Karpas-422 (cell line): Measurements from ENCODE around the gene CFAP73. TPM values are rescaled to one million over a fixed set of nuclear protein-coding genes. Genes with fewer than 3 reads are reported as not detected.
A peak's percentile ranks its signal among the peaks of the same experiment; 100 is the strongest.

Experiments
- DNase-seq: peaks from one replicate; pipeline ENCODE4 v3.0.0-alpha.2; 2015
- H2AFZ ChIP-seq: fragments of 200-600 bp; sonication (generic); 2 replicates; pipeline ENCODE4 v1.6.1; 2014; ENCODE audit warnings: antibody characterized with exemption, low read length, mixed read lengths
- H3K27ac ChIP-seq: fragments of 200-600 bp; sonication (generic); 2 replicates; pipeline ENCODE4 v1.5.1; 2014; ENCODE audit warnings: mild to moderate bottlenecking, low read length, moderate library complexity
- H3K27me3 ChIP-seq: fragments of 200-600 bp; sonication (generic); 2 replicates; pipeline ENCODE4 v1.6.1; 2014; ENCODE audit warnings: low read length, mixed read lengths
- H3K36me3 ChIP-seq: fragments of 200-600 bp; sonication (generic); 2 replicates; pipeline ENCODE4 v1.6.1; 2014; ENCODE audit warnings: low read length, mixed read lengths; ENCODE audit not compliant: insufficient read depth
- H3K4me1 ChIP-seq: fragments of 200-600 bp; sonication (generic); 2 replicates; pipeline ENCODE4 v1.6.1; 2014; ENCODE audit warnings: mild to moderate bottlenecking, low read length, mixed read lengths
- H3K4me2 ChIP-seq: fragments of 200-600 bp; sonication (generic); 2 replicates; pipeline ENCODE4 v1.6.1; 2014; ENCODE audit warnings: low read length, low read depth, mild to moderate bottlenecking; ENCODE audit not compliant: poor library complexity, severe bottlenecking
- H3K4me3 ChIP-seq: fragments of 200-600 bp; sonication (generic); 2 replicates; pipeline ENCODE4 v1.5.1; 2014; ENCODE audit warnings: mild to moderate bottlenecking, antibody characterized with exemption, low read length, mixed read lengths
- H3K79me2 ChIP-seq: fragments of 200-600 bp; sonication (generic); 2 replicates; pipeline ENCODE4 v1.6.1; 2014; ENCODE audit warnings: mild to moderate bottlenecking, low read length, mixed read lengths
- H3K9ac ChIP-seq: fragments of 200-600 bp; sonication (generic); 2 replicates; pipeline ENCODE4 v1.6.0; 2014; ENCODE audit warnings: low read length
- H3K9me2 ChIP-seq: fragments of 200-600 bp; sonication (generic), shearing (Covaris generic); replicated peaks from 2 replicates; pipeline ENCODE4 v1.6.0; 2014; ENCODE audit warnings: mild to moderate bottlenecking, low read length, moderate library complexity; ENCODE audit not compliant: insufficient read depth
- H3K9me3 ChIP-seq: fragments of 300-700, 200-600 bp; sonication (generic); 2 replicates; pipeline ENCODE4 v1.6.1; 2014; ENCODE audit warnings: low read length, mixed read lengths
- H4K20me1 ChIP-seq: fragments of 200-600 bp; sonication (generic); 2 replicates; pipeline ENCODE4 v1.6.1; 2014; ENCODE audit warnings: mild to moderate bottlenecking, antibody characterized with exemption, low read length, low read depth; ENCODE audit not compliant: insufficient read depth
- total RNA-seq: library from RNA; depleted of rRNA; stranded (reverse); fragments of >200 nt; shearing (Covaris generic); gene quantifications from 2 replicates; pipeline ENCODE4 v1.2.3, GENCODE V29; 2014; ENCODE audit warnings: low replicate concordance

The CFAP73 gene
- total RNA-seq, 1 experiment from 2014 or later = not detected

GRCh38 chr12:113134521-113134951, 15.0 kb upstream of the CFAP73 start:
- H3K9me2 ChIP-seq = no peaks in the 10 kb centered on the region
- no peaks in the 10 kb centered on the region for H3K27me3 ChIP-seq
- no peak overlapping the region for H2AFZ ChIP-seq
- H4K20me1 ChIP-seq = no peaks in the 10 kb centered on the region
- no peaks in the 10 kb centered on the region for H3K36me3 ChIP-seq
- no peak overlapping the region for H3K27ac ChIP-seq
- peak overlapping the region; percentile 80 for H3K4me2 ChIP-seq
- peaks cover 56% of the 10 kb centered on the region for H3K4me1 ChIP-seq
- H3K4me3 ChIP-seq = peak overlapping the region; percentile 62; the same call in 1 of the 2 replicates
- no peaks in the 10 kb centered on the region for H3K79me2 ChIP-seq
- H3K9me3 ChIP-seq = no peaks in the 10 kb centered on the region
- DNase-seq = no peak
- peak overlapping the region; percentile 63 for H3K9ac ChIP-seq

DNA sequence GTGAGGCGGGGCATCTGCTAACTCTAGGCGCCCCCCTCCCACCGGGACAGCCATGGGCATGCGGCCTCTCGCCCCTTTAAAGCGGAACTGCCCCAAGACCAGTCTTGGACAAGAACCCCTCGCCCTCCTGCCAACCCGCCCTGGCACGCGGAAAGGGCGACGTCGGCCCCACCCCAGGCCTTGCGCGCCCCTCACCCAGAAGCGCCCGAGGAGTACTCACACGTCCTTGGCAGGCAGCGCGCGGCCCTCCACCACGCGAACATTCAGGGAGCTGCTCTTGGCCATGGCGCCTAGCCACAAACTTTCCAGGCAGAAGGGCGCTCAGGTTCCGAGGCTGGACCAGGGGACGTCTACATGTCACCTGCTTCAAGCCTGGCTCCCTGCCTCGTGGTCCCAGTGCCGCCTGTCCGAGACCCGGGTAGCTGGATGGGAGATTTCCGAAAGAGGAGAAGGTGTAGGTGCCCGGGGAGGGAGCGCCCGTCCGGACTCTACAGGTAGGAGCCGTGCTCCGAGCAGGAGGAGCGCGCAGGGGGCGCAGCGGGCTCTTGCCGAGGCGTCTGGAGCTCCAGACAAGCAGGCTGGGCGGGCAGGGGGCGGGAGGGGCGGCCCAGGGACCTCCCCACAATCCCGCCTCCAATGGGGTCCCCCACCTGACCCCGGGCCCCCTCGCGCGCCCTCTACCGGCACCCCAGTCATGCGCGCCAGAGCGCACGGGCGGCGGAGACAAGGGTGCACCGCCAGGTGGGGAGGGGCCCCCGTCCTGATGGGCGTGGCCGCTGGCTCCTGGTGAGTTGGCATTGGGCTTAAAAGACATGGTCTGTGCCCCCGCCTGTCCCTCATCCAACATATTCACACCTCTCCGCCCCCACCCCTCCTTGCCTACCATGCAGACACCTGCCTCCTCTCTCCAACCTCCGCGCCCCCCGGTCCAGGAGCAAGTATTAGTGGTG, 14.1 kb upstream of the CFAP73 start, which contains the start of gene RASAL1:
Gene RASAL1 (minus strand): TSS at position 584 of the 950 bp plus-strand sequence. CDS start 299 bp downstream, at position 285.
- H3K79me2 ChIP-seq = no peaks in the 10 kb centered on the region
- peaks cover 47% of the 10 kb centered on the region for H3K4me1 ChIP-seq
- no peaks in the 10 kb centered on the region for H3K27me3 ChIP-seq
- peak; percentile 96 for DNase-seq
- H4K20me1 ChIP-seq = no peaks in the 10 kb centered on the region
- H3K9me2 ChIP-seq = no peaks in the 10 kb centered on the region
- H3K27ac ChIP-seq = no peak within 1 kb of the TSS
- no peaks in the 10 kb centered on the region for H3K9me3 ChIP-seq
- H3K36me3 ChIP-seq = no peaks in the 10 kb centered on the region
- H3K4me3 ChIP-seq = peak within 1 kb of the TSS; percentile 62
- H2AFZ ChIP-seq = peak within 1 kb of the TSS; percentile 90; the same call in 1 of the 2 replicates
- H3K4me2 ChIP-seq = peak within 1 kb of the TSS; percentile 80
- H3K9ac ChIP-seq = peak within 1 kb of the TSS; percentile 63

DNA sequence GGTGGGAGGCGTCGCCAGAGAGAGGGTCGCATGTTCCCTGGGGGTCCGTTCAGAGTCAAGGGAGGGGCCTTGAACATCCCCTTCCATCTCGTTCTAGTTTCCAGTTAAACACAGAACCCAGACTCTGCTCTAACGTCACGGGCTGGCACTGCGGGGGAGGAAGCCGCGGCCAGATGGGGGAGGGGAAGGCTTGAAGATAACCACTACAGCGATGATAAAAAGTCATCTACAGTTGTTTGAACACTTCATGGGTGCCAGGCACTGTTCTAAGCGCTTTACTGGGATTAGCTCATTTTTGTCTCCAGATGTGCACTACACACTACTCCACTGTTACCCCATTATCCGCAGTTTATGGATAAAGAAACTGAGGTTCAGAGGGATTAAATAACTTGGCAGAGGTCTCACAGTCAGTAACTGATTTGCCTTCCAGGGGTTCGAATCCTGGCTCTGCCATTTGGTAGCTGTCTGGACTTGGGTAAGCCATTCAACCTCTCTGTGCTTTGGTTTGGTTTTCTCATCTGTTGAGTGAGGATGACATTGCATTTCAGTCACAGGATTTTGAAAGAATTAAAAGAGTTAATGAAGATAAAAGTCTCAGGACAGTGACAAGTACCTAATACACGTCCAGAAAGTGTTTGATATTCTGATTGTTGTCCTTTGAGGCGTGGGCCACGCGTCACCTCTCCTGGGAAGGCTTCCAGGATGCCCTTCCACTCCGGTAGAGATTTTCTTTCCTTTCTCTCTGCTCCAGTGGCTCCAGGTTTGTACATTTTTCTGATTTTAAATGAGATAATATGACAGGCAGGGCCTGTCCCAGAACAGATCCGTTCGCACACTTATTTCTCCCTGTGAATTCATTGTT, 13.2 kb upstream of the CFAP73 start:
- Histone ChIP-seq H3K36me3 (no peaks in the 10 kb centered on the region), H3K9ac (peak overlapping the region; percentile 41; the same call in 1 of the 2 replicates), H4K20me1 (no peaks in the 10 kb centered on the region), H2AFZ (peak overlapping the region; percentile 90; the same call in 1 of the 2 replicates), H3K4me2 (peak overlapping the region; percentile 80), H3K9me3 (no peaks in the 10 kb centered on the region), H3K4me1 (peaks cover 38% of the 10 kb centered on the region), H3K9me2 (no peaks in the 10 kb centered on the region), H3K79me2 (no peaks in the 10 kb centered on the region), H3K4me3 (peak overlapping the region; percentile 62), H3K27ac (no peak overlapping the region), H3K27me3 (no peaks in the 10 kb centered on the region)
- peak; percentile 72 for DNase-seq

DNA sequence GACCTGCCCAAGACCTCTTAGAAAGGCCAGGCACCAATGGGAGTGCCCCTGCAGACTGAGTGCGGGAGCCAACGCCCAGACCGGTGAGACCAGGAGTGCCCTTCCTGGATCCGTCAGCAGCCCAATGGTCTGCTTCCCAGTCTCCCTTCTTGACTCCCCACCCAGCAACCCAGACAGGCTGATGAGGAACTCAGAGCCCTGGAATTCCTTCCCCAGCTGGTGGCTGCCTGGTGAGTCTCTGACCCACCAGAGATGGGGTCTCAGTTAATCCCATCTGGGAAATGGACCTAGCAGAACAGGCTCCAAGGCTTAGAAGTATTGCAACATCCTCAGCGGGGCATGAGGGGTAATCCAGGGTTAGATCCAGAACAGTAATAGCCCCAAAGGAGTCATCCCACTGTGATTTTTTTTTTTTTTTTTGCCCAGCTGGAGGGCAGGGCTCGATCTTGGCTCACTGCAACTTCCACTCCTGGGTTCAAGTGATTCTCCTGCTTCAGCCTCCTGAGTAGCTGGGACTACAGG, 12.5 kb upstream of the CFAP73 start:
- peaks cover 38% of the 10 kb centered on the region for H3K4me1 ChIP-seq
- no peak overlapping the region for H3K4me2 ChIP-seq
- no peak overlapping the region for H3K9ac ChIP-seq
- H4K20me1 ChIP-seq = no peaks in the 10 kb centered on the region
- H3K27me3 ChIP-seq = no peaks in the 10 kb centered on the region
- no peak for DNase-seq
- no peaks in the 10 kb centered on the region for H3K9me3 ChIP-seq
- H3K4me3 ChIP-seq = no peak overlapping the region
- no peaks in the 10 kb centered on the region for H3K36me3 ChIP-seq
- H3K27ac ChIP-seq = no peak overlapping the region
- H3K9me2 ChIP-seq = no peaks in the 10 kb centered on the region
- H2AFZ ChIP-seq = no peak overlapping the region
- H3K79me2 ChIP-seq = no peaks in the 10 kb centered on the region

DNA sequence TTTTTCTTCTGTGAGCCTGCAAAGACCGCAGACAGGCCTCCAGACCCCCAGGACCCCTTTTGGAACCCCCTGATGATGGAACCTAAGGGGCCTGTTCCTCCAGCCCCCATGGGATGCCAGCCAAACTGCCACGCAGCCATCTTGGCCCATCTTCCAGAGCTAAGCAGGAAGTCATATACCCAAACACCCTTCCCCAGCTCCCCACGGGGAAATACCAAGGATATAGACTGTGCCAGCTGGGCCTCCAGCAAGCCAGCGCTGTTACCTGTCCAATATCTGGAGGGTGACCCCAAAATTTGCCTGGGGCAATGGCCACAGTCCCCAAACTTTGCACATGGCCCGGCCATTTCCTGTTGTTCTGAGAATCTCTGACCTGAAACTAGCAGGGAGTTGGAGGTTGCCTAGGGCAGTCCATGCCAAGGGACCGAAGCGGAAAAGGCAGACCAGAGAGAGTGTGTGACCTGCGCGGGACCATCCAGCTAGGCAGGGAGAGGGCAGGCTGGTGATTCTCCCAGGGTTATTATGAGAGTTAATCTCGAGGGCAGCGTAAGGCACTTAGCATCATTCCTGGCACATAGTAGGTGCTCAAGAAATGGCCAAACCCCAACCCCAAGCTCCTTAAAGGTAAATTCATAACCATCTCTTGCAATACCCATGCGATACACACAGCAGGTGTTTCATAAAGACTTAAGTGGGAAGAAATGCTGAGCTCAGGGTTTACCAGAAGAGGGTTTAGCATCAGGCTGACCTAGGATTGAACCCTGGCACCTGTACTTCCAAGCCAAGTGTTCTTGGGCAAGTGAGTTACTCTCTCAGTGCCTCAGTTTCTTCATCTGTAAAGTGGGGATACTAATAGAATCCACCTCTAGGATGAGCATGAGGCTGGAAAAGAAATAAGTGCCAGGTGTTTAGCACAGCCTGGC, 11.4 kb upstream of the CFAP73 start:
- Histone ChIP-seq H3K79me2 (no peaks in the 10 kb centered on the region), H4K20me1 (no peaks in the 10 kb centered on the region), H3K9me3 (no peaks in the 10 kb centered on the region), H2AFZ (no peak overlapping the region), H3K4me1 (peaks cover 44% of the 10 kb centered on the region), H3K9ac (no peak overlapping the region), H3K4me2 (no peak overlapping the region), H3K27ac (no peak overlapping the region), H3K27me3 (no peaks in the 10 kb centered on the region), H3K4me3 (no peak overlapping the region), H3K36me3 (no peaks in the 10 kb centered on the region), H3K9me2 (no peaks in the 10 kb centered on the region)
- DNase-seq = no peak

DNA sequence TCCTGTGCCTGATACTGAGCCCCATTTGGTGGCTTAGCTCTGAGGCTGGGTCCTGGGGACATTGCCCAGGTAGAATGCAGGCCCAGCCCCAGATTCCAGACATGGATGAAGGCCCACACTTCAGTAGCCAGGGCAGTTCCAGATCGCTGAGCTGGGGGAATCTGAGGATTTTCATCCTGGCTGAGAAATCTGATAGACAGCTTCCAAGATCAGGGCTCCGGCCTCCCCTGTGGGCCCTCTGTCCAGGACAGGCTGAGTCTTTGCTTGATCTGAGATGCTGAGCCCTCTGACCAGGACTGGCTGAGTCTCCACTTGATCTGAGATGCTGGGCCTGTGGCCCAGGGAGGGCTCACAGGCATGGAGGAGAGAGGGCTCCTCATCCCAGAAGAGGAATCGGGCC, 10.7 kb upstream of the CFAP73 start:
- Histone ChIP-seq H3K4me2 (no peak overlapping the region), H3K36me3 (no peaks in the 10 kb centered on the region), H3K4me1 (peaks cover 37% of the 10 kb centered on the region)

DNA sequence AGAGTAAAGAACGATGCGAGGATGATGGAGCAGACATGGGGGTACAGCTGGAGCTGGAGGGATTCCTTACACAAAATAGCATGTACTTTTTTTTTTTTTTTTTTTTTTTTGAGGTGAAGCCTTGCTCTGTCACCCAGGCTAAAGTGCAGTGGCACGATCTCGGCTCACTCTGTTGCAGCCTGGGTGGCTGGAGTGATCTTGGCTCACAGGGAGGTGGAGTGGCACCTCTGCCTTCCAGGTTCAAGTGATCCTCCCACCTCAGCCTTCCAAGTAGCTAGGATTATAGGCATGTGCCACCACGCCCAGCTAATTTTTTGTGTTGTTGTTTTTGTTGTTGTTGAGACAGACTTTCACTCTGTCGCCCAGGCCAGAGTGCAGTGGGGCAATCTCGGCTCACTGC, 8.8 kb upstream of the CFAP73 start:
- Histone ChIP-seq H3K79me2 (no peaks in the 10 kb centered on the region), H3K9me3 (no peaks in the 10 kb centered on the region), H3K9me2 (no peaks in the 10 kb centered on the region), H3K9ac (no peak overlapping the region), H3K4me1 (peaks cover 20% of the 10 kb centered on the region), H2AFZ (no peak overlapping the region), H3K4me3 (no peak overlapping the region), H3K27ac (no peak overlapping the region), H4K20me1 (no peaks in the 10 kb centered on the region), H3K27me3 (no peaks in the 10 kb centered on the region), H3K36me3 (no peaks in the 10 kb centered on the region), H3K4me2 (no peak overlapping the region)
- DNase-seq = no peak

More for the DNA sequence above, 10.7 kb upstream of the CFAP73 start:
- no peak overlapping the region for H3K27ac ChIP-seq
- H2AFZ ChIP-seq = no peak overlapping the region
- H3K27me3 ChIP-seq = no peaks in the 10 kb centered on the region
- no peaks in the 10 kb centered on the region for H3K9me3 ChIP-seq
- no peaks in the 10 kb centered on the region for H4K20me1 ChIP-seq
- no peaks in the 10 kb centered on the region for H3K9me2 ChIP-seq
- H3K79me2 ChIP-seq = no peaks in the 10 kb centered on the region
- no peak for DNase-seq
- H3K9ac ChIP-seq = no peak overlapping the region
- no peak overlapping the region for H3K4me3 ChIP-seq
